HG02938 (cell line): ENCODE results near the gene FUT2.

Experiments used
- ATAC-seq: cut with Tn5 transposase; IDR thresholded peaks from one replicate; pipeline ENCODE4 v1.9.1; 2021; ENCODE audit warnings: mild to moderate bottlenecking, moderate library complexity; ENCODE audit not compliant: unreplicated experiment

The FUT2 gene

DNA sequence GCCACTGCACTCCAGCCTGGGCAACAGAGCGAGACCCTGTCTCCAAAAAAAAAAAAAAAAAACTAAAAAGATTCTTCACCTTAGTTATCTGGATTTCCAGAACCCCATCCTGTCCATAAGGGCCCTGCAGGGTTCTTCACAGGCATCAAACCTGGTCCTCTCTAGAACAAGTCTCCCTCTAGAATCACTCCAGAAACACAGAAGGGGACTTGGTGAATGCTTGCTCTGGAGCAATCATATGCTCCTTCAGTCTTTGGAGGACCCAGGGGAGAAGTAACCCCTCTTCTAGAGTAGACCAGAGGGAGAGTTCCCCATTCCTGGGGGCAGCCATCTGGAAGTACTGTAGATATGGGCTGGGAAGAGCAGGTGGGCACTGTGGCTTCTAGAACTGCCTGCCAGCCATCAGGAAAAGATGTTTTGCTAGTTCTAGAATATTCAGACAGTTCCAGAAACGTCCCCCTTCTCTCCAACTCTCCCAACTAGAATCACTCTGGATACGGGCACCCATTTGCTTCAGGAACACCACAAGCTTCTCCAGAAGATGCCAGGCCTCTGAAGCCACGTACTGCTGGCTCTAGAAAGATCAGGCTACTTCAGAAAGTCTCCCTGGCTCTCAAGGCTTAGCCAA is 53.9 kb downstream of the FUT2 start:
- no peak for ATAC-seq

DNA sequence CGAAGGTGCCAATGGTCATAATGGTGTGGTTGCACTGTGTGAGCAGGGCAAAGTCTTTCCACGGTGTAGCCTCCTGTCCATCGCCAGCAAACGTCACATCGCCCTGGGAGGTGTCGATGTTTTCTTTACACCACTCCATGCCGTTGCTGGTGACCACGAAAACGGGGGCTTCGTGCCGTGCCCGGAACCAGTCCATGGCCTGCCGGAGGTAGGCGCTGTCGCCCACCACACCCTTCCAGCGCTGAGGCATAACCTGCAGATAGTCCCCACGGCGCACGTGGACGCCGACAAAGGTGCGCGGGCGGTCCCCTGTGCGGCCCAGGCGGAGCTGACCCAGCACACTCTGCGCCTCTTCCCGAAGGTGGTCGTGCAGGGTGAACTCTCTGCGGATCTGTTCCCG is 54.6 kb downstream of the FUT2 start:
- ATAC-seq = no peak

DNA sequence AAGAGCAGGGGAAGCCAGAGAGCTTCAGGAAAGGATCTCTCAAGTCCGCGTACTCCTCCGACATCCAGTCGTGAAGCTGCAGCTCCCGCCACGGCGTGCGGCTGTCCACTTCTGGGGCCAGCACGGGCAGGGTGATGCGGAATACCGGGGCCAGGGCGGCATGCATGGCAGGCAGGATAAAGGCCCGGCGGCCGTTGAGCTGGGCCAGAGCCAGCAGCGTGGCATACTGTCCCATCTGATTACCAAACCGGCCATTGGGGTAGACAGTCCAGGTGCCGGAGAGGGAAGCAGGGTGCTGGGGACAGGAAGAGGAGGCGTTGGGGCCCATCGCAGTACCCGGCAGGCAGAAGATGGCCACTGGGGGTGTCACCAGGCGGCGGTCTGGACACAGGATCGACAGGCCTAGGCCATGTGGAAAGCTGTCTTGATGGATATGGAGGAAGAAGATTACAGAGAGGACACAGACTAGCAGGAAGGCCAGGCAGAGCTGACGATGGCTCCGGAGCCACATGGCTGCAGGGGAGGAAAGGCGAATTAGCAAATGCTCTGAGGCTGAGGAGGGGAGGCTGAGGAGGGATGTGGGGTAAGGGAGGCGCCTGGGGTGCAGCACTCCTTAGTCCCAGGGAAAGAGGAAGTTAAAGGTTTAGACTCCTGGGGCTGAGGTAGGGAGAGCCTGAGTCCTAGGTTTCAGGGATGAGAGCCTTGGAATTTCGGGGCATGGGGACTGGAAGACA is 55.2 kb downstream of the FUT2 start:
- no peak for ATAC-seq

DNA sequence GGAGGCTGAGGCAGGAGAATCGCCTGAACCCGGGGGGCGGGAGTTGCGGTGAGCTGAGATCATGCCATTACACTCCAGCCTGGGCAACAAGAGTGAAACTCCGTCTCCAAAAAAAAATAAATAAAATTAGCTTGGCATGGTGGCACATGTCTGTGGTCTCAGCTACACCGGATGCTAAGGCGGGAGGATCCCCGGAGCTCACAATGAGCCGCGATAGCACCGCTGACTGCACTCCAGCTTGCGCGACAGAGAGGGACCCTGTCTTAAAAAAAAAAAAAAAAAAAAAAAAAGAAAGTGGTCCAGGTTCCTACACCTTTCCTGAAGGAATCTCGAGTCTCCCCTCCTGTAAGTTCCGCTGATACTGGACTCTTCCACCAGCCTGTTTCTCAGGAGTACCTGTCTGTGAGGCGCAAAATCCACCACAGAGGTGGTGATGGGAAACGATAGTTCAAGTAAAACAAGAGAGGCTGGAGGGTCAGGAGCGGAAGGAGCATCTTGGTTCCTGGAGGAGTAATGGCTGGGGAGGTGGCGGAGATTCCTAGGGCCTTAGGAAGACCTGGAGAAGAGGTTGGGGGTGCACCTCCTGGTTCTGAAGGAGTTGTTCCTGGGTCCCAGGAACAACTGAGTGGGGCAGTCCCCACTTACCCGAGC is 56.2 kb downstream of the FUT2 start:
- no peak for ATAC-seq

DNA sequence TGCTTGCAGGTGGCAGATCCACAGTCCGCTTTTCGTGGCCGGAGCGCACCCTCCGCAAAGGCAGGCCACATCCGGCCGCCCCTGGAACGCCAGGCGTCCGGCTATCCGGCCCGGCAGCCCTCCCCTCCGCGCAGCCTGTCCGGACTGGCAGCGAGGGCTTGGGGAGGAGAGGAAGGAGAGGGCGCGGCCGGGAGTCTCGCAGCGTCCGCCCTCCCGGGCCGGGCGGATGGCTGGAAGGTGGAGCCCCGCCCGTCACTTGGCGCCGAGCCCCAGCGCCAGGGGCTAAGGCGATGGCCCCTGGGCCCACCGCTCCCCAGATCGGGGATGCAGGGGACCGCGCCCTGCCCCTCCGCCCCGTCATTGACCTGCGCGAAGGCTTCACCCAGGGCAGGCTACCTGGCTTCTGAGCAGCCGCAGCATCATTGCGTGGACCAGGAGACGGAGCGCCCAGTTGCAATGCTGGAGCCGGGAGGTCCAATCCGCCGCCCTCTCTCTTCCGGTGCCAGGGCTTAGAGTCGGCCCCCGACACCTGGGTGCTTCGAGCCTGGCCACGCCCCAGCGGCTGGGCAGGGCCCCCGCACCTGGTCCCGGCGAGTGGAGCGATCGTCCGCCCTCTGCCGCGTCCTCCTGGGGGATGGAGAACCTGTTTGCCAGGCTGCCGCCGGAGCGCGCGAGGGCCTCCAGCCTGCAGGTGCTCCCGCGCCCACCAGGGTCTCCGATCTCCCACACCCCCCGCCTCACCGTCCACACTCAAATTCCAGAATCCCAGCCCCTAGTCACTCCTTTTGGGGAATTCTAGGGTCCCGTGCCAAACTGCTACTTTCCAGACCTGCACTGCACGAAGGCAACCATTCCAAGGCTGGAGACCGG is 57.0 kb downstream of the FUT2 start, which contains the start of gene FUT1:
TSS of gene FUT1 (minus strand) at position 146 of the 870 bp plus-strand sequence. CDS start 1,360 bp downstream, outside the sequence.
- no peak for ATAC-seq

DNA sequence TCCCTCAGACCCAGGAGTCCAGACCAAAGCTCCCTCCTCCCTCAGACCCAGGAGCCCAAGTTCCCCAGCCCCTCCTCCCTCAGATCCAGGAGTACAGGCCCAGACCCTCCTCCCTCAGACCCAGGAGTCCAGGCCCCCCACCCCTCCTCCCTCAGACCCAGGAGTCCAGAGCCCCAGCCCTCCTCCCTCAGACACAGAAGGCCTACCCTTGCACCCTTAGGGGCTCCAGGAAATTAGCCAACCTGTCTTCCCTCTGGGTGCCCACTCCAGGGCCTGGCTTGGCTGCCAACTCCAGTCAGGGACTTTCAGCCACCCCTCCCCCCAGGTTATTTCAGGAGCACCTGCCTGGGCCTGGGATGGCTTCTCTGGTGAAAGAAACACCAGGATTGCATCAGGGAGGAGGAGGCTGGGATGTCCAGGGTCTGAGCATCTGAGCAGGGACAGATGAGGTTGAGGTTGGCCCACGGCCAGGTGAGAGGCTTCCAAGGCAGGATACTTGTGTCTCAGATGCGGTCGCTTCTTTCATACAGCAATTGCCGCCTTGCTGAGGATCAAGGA is 59.4 kb downstream of the FUT2 start, which contains the start of gene FGF21:
TSS of gene FGF21 (plus strand) at position 441 of the 558 bp plus-strand sequence. CDS start 713 bp downstream, outside the sequence.
- no peak for ATAC-seq
